Epidermal melanocyte (primary cell): ENCODE measurements around the gene HHIPL1.

Experiments used
- DNase-seq: peaks from one replicate; pipeline ENCODE4 v3.0.0; 2011; ENCODE audit warnings: low spot score; ENCODE audit not compliant: insufficient read length

Gene HHIPL1

DNA sequence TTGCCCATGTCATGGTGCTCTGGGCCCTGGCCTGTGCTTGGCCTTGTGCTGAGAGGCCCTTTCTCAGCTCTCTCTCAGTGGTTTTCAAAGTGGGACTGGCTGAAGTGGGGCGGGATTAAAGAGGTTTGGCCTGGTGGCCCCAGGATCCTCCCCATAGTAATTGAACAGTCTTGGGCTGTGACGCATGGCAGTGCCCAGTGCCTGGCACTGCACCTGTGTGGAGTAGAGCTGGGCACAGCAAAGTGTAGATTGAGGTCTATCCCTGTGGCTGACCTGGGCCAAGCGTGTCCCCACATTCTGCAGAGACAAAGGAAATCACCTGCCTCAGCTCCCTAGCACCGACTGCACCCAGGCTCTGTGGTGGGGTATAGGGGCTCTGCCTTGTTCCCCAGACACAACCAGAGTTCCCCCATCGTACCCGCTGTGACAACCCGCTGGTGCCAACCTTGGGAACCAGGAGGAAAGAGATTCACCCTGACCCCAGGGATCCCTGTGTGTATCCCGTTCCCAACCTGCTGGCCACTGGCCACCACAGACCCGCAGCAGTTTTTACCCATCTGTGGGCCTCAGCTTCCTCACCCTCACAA, 29.2 kb downstream of the HHIPL1 start:
- peak; percentile 6 for DNase-seq

DNA sequence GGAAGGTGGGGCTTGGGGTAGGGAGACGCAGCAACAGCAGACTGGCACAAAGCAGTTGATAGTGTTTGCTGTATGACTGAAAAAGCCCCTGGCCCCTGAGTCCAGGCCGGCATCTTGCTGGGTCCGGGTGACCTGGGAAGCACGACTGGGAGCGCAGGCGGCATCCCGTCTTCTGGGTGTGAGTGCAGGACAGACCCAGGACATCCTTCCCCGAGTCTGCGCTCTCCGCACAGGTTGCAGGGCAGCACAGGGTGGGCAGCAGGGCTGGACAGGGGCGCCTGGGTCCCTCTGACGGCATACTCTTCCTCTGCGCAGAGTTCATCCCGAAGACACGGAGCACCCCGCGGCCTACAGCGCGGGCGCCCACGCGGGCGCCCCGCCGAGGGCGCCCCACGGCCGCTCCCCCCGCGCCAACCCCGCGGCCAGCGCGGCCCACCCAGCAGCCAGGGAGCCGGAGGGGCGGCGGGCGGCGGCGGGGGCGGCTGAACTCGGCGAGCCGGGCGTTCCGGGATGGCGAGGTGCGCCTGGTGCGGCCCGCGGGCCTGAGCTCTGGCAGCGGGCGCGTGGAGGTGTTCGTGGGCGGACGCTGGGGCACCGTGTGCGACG, 29.9 kb downstream of the HHIPL1 start:
- no peak for DNase-seq

DNA sequence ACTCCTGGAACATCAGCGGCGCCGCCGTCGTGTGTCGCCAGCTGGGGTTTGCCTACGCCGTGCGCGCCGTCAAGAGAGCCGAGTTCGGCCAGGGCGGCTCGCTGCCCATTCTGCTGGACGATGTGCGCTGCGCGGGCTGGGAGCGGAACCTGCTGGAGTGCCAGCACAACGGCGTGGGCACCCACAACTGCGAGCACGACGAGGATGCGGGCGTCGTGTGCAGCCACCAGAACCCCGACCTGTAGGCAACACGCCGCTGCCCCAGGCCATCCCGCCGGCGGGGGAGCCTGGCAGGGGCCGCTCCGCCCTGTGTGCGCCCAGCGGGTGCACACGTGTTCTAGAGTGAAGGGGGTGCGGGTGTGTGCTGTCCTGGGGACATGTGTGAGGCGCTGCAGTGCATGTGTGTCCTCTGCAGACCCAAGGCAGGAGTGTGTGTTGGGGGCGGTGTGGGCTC, 30.5 kb downstream of the HHIPL1 start:
- DNase-seq, result no peak

GRCh38 chr14:99675951-99676350, 31.0 kb downstream of the HHIPL1 start:
- DNase-seq, result no peak

DNA sequence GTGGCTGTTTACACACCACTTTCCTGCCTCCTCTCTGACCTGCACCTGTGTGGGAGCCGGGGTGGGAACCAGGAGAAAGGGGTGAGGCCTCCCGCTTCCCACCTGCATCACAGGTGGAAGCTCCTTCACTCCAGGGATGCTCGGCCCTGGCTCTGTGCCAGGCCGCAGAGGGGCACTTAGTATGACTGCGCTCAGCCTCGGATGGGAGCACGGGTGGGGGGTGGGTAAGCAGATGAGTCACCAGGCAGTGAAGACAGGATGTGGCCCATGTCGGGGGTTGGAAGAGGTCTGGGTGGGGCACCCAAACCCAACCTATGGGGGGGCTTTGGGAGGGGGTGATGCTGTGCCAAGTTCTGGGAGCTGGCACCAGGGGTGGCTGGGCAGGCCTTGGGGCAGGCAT, 31.7 kb downstream of the HHIPL1 start:
- DNase-seq, result no peak

GRCh38 chr14:99677231-99678140, 32.6 kb downstream of the HHIPL1 start:
- DNase-seq, result no peak

- no peak for DNase-seq
These were observed 33.3 kb downstream of the HHIPL1 start for GRCh38 chr14:99678198-99678597.

GRCh38 chr14:99679111-99679510, 34.2 kb downstream of the HHIPL1 start:
- DNase-seq, result no peak

- no peak for DNase-seq
These were observed 34.6 kb downstream of the HHIPL1 start for GRCh38 chr14:99679543-99679942.

DNA sequence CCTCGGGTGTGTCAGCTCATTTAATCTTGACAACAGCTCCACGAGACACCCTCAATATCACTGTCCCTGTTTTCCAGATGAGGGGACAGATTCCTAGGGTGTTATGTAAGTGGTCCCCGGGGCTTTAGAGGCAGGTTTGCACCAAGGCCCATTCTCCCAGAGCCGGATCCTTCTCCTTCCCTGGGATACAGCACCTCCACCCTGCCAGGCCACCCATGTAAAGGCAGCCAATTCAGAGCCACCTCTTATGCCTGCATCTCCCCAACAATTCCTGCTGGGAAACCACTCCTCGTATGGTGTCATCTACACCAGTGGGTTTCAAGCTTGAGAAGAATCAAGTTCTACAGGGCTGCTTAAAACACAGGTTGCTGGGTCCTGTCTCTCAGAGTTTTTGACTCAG, 35.1 kb downstream of the HHIPL1 start:
- no peak for DNase-seq

- DNase-seq, result no peak
These were observed 36.3 kb downstream of the HHIPL1 start for GRCh38 chr14:99681101-99681831.

DNA sequence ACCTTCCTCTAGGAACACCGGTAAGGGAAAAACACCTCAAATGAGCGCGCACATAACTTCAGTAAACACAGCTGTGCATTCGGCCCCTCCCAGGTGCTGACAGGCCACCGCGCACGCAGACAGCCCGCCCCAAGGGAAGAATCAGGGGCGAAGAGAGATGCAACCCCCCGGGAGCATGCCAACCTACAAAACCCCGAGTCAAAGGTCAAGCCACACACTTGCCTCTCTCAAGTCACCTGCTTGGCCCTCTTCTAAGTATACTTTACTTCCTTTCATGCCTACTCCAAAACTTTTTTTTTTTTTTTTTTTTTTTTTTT, 36.9 kb downstream of the HHIPL1 start:
- no peak for DNase-seq

DNA sequence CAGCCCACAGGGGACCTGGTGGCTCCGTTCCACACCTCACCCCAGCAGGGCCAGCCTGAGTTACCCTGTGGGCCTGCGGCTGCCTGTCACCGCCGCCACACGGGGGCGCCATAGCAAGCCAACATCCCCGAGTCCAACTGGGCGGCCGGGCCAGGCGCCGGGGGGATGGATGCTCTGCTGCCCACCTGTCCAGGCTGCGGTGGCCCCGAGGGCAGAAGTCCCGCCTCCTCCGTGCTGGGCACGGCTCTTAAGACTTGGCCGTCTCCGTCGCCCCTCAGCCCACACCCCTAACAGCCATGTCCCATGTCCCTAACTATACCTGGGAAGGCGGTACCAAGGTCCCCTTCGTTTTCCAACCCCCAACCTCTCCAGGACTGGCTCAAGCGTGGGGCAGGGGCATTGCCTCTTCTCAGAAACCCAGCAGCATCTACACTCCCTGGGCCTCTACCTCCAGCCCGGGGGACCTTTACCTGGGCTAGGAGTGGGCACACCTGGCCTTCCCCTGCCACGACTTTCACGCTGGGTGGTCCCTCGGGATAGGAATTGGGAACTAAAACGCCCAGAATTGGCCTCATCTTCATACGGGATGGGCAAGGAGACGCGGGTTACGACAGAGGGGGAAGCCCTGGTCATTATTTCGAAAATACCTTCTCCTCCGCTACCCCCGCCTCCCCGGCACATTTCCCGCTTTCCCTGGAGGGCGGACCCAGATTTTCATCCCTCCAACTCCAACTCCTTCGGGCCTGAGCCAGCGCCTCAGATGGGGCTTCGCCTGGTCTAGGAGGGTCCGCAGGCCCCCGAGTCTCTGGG, 38.1 kb downstream of the HHIPL1 start:
- DNase-seq, result peak; percentile 76

DNA sequence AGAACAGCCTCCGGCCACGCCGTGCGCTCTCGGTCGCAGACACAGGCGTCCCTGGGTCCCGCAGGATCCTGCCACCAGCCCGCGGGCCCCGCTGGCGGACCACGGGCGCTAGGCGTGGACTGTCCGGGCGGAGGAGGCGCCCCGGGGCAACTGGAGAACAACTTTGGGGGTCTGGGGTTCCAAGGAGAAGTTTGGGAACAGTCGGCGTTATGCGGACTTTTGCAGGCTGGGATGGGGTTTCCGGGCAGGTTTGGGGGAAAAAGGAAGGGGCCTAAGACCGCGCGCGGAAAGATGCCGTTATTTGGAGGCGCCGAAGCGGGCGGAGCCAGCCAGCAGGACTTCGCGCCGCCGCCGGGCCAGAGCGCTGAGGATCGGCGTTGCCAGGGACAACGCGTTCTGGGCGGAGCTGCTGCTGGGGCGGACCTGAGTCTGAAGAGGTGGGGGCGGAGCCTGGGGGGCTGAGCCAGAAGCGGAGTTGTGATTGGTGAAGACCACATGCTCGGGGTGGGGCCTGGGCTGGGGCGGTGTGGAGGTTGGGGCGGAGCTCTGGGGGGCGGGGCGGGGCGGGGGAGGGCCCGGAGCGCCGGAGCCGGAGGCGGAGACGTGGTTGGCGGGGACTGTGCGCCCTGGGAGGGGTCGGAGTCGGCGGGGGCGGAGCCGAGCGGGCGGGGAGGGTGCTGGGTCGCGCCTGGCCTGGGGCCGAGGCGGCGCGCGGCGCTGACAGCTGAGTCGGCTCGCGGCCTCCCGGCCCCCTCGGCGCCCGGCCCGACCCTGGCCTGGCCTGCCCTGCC, 38.9 kb downstream of the HHIPL1 start, which contains the start of gene CYP46A1:
CYP46A1 (plus strand) TSS at position 680 of the 791 bp plus-strand sequence. CDS start 120 bp downstream, outside the sequence.
- peak; percentile 98 for DNase-seq

DNA sequence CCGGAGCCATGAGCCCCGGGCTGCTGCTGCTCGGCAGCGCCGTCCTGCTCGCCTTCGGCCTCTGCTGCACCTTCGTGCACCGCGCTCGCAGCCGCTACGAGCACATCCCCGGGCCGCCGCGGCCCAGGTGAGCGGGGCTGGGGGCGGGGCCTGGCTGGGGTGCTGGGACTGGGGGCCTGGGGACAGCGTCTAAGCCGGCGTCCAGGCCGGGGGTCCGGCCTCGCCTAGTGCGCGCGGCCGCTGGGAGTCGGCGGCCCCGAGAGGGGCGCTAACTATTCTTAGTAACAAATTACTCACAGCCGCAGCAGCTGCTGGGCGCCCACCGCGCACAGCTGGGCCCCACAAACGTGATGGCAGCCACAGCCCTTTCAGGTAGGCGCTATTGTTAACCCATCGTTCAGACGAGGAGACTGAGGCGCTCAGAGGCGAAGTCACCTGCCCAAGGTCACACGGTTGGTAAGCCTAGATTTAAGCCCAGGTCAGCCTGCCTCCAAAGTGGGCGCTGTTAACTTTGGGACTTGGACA, 39.5 kb downstream of the HHIPL1 start:
- no peak for DNase-seq

GRCh38 chr14:99685151-99685591, 40.2 kb downstream of the HHIPL1 start:
- no peak for DNase-seq

GRCh38 chr14:99685596-99685995, 40.7 kb downstream of the HHIPL1 start:
- no peak for DNase-seq

GRCh38 chr14:99686557-99687283, 41.8 kb downstream of the HHIPL1 start:
- no peak for DNase-seq
